K562 (cell line): ENCODE results near the gene CFL1. TPM values are rescaled to one million over a fixed set of nuclear protein-coding genes. Genes with fewer than 3 reads are reported as not detected.

ENCODE experiments used
- BACH1 ChIP-seq: fragments of 200-800 bp; sonication (Bioruptor generic); IDR thresholded peaks from 2 replicates; pipeline ENCODE4 v1.6.1; 2016; ENCODE audit warnings: missing genetic modification characterization, missing compliant biosample characterization
- EHMT2 ChIP-seq: fragments of 450-650 bp; IDR thresholded peaks from 2 replicates; pipeline ENCODE4 v1.6.1; 2018; ENCODE audit warnings: antibody characterized with exemption
- ESRRA ChIP-seq: fragments of 450-650 bp; IDR thresholded peaks from 2 replicates; pipeline ENCODE4 v1.6.1; 2014; ENCODE audit warnings: low read depth, mild to moderate bottlenecking, moderate library complexity, borderline replicate concordance
- NCOA6 ChIP-seq: fragments of 450-650 bp; IDR thresholded peaks from 2 replicates; pipeline ENCODE4 v1.6.1; 2017; ENCODE audit warnings: mild to moderate bottlenecking
- NFE2L1 ChIP-seq: fragments of 450-650 bp; IDR thresholded peaks from 2 replicates; pipeline ENCODE4 v1.6.1; 2016; ENCODE audit warnings: missing genetic modification characterization, low read depth, mild to moderate bottlenecking, missing compliant biosample characterization, moderate library complexity, borderline replicate concordance
- NR3C1 ChIP-seq: sonication (generic); formaldehyde crosslinking; IDR thresholded peaks from 2 replicates; pipeline ENCODE4 v1.8.1; 2022; ENCODE audit warnings: missing genetic modification reagents
- POLR2B ChIP-seq: fragments of 450-650 bp; IDR thresholded peaks from 2 replicates; pipeline ENCODE4 v1.6.1; 2018; ENCODE audit warnings: low read depth; ENCODE audit not compliant: partially characterized antibody
- PURB ChIP-seq: sonication (generic); formaldehyde crosslinking; IDR thresholded peaks from 2 replicates; pipeline ENCODE4 v1.9.0; 2021; ENCODE audit warnings: low read depth, mild to moderate bottlenecking, missing genetic modification reagents
- USF1 ChIP-seq: sonication (generic); formaldehyde crosslinking; IDR thresholded peaks from 2 replicates; pipeline ENCODE4 v1.9.0; 2022; ENCODE audit warnings: mild to moderate bottlenecking, missing genetic modification reagents
- ZFP1 ChIP-seq: fragments of 450-650 bp; formaldehyde crosslinking; IDR thresholded peaks from 2 replicates; pipeline ENCODE4 v1.4.0; 2020; ENCODE audit warnings: mild to moderate bottlenecking, mixed read lengths
- ZNF174 ChIP-seq: fragments of 250-450 bp; sonication (Bioruptor Pico); IDR thresholded peaks from 2 replicates; pipeline ENCODE4 v1.4.0; 2020; ENCODE audit warnings: mild to moderate bottlenecking
- polyA plus RNA-seq, 8 experiments: library from polyadenylated mRNA; depleted of rRNA in 4 of 8; stranded (reverse) in 5 of 8; unstranded in 3 of 8; fragments of >200 nt; fragmentation: Nextera tagmentation in 2 of 8; fragmentation: Illumina TruSeq in 1 of 8; extraction: Ambion mirVana in 2 of 8; extraction: Trizol in 1 of 8; gene quantifications; 2 replicates each; pipeline versions ENCODE4 v1.2.1 to v1.2.3, GENCODE V29; 2011 to 2014; ENCODE audit warnings: inconsistent platforms in 1 of 8, missing spikeins in 1 of 8
- total RNA-seq, 7 experiments: library from RNA; depleted of rRNA in 6 of 7; stranded (reverse); fragments of >200 nt in 6 of 7; fragmentation: Illumina TruSeq in 2 of 7; extraction: Trizol in 2 of 7; gene quantifications; 2 replicates each; pipeline versions ENCODE4 v1.2.1 to v1.2.3, GENCODE V29; 2011 to 2021; ENCODE audit warnings: low replicate concordance in 1 of 7
- TF ChIP-seq, protein P1 (sequence below): fragments of 250-450 bp; sonication (Bioruptor Pico); IDR thresholded peaks from 2 replicates; pipeline ENCODE4 v1.4.0; 2020; ENCODE audit warnings: mild to moderate bottlenecking, moderate library complexity, borderline replicate concordance
- TF ChIP-seq, protein P2 (sequence below): fragments of 450-650 bp; formaldehyde crosslinking; IDR thresholded peaks from 2 replicates; pipeline ENCODE4 v1.4.0; 2020; ENCODE audit warnings: mild to moderate bottlenecking, moderate library complexity
- TF ChIP-seq, protein P3 (sequence below): sonication (generic); formaldehyde crosslinking; IDR thresholded peaks from 2 replicates; pipeline ENCODE4 v1.8.1; 2023; ENCODE audit warnings: missing genetic modification reagents, mild to moderate bottlenecking, borderline replicate concordance
- TF ChIP-seq, protein P4 (sequence below), 2 experiments: fragments of 250-450 bp in 1 of 2; fragments of 450-650 bp in 1 of 2; sonication (Bioruptor Pico) in 1 of 2; IDR thresholded peaks; 2 replicates each; pipeline versions ENCODE4 v1.6.1 to v1.8.0; 2016 to 2021; ENCODE audit warnings: mild to moderate bottlenecking in 2 of 2, moderate library complexity in 2 of 2, missing compliant biosample characterization in 1 of 2, missing genetic modification characterization in 1 of 2

CFL1 gene
- total and polyA plus RNA-seq, 9 of the 15 experiments (the other 6 are each of a cell fraction or from before 2014, with no cell fraction given): 105 to 1,101 (median 859) TPM

DNA sequence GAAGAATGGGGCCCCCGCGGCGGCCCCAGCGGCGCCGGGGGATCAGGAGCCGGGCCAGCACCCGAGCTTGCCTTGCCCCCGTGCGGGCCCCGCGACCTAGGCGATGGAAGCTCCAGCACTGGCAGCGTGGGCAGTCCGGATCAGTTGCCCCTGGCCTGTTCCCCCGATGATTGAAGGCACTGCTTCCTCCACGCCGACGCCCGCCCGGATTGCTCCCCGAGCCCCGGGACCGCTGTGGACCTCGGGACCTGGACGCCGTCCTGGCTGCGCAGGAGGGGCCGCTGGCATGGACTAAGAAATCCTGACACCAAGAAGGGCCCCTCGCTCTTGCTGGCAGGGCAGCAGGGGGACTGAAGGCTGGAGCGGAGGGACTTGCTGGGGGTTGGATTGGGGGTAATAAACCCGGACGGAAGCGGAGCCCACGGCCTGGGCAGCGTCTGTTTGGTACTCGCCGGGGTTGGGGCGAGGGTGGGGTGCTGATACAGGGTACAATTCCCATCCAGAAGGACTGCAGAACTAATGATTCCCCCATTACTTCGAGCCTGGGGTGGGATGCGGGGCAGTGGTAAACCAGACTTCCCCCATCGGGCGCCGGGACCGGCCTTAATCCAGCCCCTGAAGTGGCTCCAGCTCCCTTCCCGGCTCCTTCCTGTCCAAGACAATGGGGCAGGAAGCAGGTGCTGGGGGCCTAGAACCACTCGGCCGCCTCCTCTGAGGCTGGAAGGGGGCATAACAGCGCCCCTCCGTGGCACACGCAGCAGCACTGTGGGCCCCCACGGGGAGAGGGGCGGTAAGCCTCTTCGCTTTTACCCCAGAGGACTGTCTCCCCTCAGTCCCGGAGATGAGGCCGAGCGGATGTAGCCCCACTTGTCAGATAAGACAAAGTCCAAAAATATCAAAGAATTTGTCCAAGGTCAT lies 33.5 kb upstream of the CFL1 start (continued):
- TF ChIP-seq, protein P1, sequence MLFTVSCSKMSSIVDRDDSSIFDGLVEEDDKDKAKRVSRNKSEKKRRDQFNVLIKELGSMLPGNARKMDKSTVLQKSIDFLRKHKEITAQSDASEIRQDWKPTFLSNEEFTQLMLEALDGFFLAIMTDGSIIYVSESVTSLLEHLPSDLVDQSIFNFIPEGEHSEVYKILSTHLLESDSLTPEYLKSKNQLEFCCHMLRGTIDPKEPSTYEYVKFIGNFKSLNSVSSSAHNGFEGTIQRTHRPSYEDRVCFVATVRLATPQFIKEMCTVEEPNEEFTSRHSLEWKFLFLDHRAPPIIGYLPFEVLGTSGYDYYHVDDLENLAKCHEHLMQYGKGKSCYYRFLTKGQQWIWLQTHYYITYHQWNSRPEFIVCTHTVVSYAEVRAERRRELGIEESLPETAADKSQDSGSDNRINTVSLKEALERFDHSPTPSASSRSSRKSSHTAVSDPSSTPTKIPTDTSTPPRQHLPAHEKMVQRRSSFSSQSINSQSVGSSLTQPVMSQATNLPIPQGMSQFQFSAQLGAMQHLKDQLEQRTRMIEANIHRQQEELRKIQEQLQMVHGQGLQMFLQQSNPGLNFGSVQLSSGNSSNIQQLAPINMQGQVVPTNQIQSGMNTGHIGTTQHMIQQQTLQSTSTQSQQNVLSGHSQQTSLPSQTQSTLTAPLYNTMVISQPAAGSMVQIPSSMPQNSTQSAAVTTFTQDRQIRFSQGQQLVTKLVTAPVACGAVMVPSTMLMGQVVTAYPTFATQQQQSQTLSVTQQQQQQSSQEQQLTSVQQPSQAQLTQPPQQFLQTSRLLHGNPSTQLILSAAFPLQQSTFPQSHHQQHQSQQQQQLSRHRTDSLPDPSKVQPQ (CRISPR knock-in tag): no peak
- TF ChIP-seq NR3C1 (CRISPR knock-in tag) (0 out of 2 replicates have a peak, but pooled peaks have one; percentile 17), USF1 (CRISPR knock-in tag) (no peak), ZNF174 (CRISPR knock-in tag) (no peak), BACH1 (tag) (no peak), ZFP1 (CRISPR knock-in tag) (no peak), EHMT2 (no peak), PURB (CRISPR knock-in tag) (no peak), NCOA6 (no peak), POLR2B (peak; percentile 67), ESRRA (peak; percentile 83), NFE2L1 (tag) (no peak)
- TF ChIP-seq, protein P2, sequence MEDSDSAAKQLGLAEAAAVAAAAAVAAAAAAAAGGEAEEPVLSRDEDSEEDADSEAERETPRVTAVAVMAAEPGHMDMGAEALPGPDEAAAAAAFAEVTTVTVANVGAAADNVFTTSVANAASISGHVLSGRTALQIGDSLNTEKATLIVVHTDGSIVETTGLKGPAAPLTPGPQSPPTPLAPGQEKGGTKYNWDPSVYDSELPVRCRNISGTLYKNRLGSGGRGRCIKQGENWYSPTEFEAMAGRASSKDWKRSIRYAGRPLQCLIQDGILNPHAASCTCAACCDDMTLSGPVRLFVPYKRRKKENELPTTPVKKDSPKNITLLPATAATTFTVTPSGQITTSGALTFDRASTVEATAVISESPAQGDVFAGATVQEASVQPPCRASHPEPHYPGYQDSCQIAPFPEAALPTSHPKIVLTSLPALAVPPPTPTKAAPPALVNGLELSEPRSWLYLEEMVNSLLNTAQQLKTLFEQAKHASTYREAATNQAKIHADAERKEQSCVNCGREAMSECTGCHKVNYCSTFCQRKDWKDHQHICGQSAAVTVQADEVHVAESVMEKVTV (CRISPR knock-in tag): 0 out of 2 replicates have a peak, but pooled peaks have one; percentile 11
- TF ChIP-seq, protein P3, sequence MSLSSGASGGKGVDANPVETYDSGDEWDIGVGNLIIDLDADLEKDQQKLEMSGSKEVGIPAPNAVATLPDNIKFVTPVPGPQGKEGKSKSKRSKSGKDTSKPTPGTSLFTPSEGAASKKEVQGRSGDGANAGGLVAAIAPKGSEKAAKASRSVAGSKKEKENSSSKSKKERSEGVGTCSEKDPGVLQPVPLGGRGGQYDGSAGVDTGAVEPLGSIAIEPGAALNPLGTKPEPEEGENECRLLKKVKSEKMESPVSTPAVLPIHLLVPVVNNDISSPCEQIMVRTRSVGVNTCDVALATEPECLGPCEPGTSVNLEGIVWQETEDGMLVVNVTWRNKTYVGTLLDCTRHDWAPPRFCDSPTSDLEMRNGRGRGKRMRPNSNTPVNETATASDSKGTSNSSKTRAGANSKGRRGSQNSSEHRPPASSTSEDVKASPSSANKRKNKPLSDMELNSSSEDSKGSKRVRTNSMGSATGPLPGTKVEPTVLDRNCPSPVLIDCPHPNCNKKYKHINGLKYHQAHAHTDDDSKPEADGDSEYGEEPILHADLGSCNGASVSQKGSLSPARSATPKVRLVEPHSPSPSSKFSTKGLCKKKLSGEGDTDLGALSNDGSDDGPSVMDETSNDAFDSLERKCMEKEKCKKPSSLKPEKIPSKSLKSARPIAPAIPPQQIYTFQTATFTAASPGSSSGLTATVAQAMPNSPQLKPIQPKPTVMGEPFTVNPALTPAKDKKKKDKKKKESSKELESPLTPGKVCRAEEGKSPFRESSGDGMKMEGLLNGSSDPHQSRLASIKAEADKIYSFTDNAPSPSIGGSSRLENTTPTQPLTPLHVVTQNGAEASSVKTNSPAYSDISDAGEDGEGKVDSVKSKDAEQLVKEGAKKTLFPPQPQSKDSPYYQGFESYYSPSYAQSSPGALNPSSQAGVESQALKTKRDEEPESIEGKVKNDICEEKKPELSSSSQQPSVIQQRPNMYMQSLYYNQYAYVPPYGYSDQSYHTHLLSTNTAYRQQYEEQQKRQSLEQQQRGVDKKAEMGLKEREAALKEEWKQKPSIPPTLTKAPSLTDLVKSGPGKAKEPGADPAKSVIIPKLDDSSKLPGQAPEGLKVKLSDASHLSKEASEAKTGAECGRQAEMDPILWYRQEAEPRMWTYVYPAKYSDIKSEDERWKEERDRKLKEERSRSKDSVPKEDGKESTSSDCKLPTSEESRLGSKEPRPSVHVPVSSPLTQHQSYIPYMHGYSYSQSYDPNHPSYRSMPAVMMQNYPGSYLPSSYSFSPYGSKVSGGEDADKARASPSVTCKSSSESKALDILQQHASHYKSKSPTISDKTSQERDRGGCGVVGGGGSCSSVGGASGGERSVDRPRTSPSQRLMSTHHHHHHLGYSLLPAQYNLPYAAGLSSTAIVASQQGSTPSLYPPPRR (CRISPR knock-in tag): no peak
- TF ChIP-seq, protein P4, sequence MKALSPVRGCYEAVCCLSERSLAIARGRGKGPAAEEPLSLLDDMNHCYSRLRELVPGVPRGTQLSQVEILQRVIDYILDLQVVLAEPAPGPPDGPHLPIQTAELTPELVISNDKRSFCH (CRISPR knock-in tag; IDR thresholded peaks at IDR 0.05): no peak
- TF ChIP-seq, protein P4 (tag; IDR thresholded peaks at IDR 0.05): 0 out of 2 replicates have a peak, but pooled peaks have one; percentile 37
